Thoracic aorta endothelial cell (primary cell): ENCODE data around the gene ZNF726. TPM values are rescaled to one million over a fixed set of nuclear protein-coding genes. Genes with fewer than 3 reads are reported as not detected.

Source experiments
- total RNA-seq: library from RNA; depleted of rRNA; stranded (reverse); fragments of >200 nt; gene quantifications from 2 replicates; pipeline ENCODE4 v1.2.3, GENCODE V29; 2012

ZNF726 gene
- 3.6 and 5.2 TPM in 2 replicates for total RNA-seq

DNA sequence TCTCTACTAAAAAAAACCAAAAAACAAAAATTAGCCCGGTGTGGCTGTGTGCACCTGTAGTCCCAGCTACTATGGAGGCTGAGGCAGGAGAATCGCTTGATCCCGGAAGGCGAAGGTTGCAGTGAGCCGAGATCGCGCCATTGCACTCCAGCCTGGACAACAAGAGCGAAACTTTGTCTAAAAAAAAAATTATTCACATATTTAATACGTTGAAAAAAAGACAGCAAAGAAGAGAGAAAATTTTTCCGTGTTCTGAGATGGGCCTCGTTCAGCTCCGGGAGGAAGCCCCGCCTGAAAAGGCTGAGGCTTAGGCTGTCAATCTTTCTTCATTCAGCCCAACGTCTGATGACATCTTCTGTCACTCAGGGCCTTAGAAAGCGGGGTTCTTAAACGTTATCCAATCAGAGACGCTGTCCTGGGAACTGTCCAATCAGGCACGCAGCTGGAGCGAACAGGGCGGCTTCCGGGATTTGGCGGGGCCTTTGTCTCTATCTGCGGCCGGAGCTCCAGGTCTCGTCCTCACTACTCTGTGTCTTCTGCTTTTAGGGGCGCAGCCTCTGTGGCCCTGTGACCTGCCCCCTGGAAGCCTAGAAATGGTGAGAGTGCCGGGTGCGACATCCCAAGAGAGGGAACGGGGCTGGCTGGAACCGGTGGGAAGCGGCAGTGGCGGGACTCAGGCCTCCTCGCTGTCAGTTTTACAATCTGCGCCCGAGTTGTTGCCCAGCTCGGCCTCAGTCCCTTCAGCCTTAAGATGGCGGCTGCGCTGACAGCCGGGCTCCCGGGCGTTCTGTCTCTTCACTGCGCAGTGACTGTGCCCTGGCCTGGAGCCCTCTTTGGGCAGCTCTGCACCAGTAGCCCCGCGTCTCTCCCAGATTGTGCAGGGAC, at the start of gene ZNF726:
Gene ZNF726, plus strand, starts transcription at position 485 of the 885 bp plus-strand sequence. Its CDS starts 109 bp downstream, at position 594.

Other genes starting within 250 kb of the ZNF726 start
- 11.2 and 14.8 TPM in 2 replicates for gene ZNF675, start 227.7 kb upstream of the ZNF726 start, total RNA-seq
- gene ZNF681, start 156.0 kb upstream of the ZNF726 start, total RNA-seq, result 1.1 TPM in 2 replicates
- 18.7 and 28.3 TPM in 2 replicates for gene ZNF254, start 172.3 kb downstream of the ZNF726 start, total RNA-seq